A673 (cell line): ENCODE measurements around the gene ACADL.

Experiments used
- EZH2 ChIP-seq: fragments of 200-600 bp; sonication (generic); IDR thresholded peaks from 2 replicates; pipeline ENCODE4 v1.6.1; 2017; ENCODE audit warnings: borderline replicate concordance, low read depth, mild to moderate bottlenecking, mixed read lengths, antibody characterized with exemption, low read length; ENCODE audit not compliant: poor library complexity, severe bottlenecking
- TF ChIP-seq, protein P1 (sequence below): fragments of 300-800, 200-600 bp; sonication (generic); conservative IDR thresholded peaks from 2 replicates; pipeline ENCODE4 v1.5.1; 2017; ENCODE audit warnings: low read depth, mild to moderate bottlenecking, antibody characterized with exemption, low read length, moderate library complexity, mixed read lengths

DNA sequence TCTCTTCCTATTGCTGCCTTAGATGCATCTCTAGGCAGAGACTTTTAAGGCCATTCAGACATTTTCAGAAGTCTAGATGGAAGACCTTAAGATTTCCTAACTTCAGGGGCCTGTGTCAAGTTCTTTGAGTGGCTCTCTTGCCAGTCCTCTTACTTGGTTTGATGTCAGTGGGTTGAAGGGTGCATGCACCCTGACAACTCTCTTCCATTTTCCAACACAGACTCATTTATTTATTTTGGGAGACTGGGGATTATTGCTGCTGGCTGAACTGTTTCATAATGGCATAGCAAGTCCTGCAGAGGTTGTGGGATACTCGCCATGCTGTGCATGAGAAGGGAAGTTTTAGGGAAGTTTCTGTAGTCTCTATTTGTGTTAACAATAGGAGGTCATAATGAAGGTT, 39.0 kb upstream of the ACADL start:
- TF ChIP-seq, protein P1, sequence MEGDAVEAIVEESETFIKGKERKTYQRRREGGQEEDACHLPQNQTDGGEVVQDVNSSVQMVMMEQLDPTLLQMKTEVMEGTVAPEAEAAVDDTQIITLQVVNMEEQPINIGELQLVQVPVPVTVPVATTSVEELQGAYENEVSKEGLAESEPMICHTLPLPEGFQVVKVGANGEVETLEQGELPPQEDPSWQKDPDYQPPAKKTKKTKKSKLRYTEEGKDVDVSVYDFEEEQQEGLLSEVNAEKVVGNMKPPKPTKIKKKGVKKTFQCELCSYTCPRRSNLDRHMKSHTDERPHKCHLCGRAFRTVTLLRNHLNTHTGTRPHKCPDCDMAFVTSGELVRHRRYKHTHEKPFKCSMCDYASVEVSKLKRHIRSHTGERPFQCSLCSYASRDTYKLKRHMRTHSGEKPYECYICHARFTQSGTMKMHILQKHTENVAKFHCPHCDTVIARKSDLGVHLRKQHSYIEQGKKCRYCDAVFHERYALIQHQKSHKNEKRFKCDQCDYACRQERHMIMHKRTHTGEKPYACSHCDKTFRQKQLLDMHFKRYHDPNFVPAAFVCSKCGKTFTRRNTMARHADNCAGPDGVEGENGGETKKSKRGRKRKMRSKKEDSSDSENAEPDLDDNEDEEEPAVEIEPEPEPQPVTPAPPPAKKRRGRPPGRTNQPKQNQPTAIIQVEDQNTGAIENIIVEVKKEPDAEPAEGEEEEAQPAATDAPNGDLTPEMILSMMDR: no peak
- TF ChIP-seq EZH2: no peak
